Stomach (tissue), 4 donors: Measurements from ENCODE around the gene NDUFS8.

Experiments used
- CTCF ChIP-seq, 7 experiments: fragments of 450-650 bp in 4 of 7; fragments of 200-600 bp in 3 of 7; sonication (generic) in 3 of 7; IDR thresholded peaks; one replicate each; pipeline ENCODE4 v1.5.1; 2016 to 2019; ENCODE audit warnings: antibody characterized with exemption in 7 of 7, control low read depth in 2 of 7, mild to moderate bottlenecking in 1 of 7
- POLR2A ChIP-seq, 4 donors: fragments of 450-650 bp; IDR thresholded peaks; one replicate each; pipeline ENCODE4 v1.6.1; 2016; ENCODE audit warnings: antibody characterized with exemption in 4 of 4, control low read depth in 2 of 4, mild to moderate bottlenecking in 1 of 4, moderate library complexity in 1 of 4

GRCh38 chr11:68022531-68022930 lies 8.0 kb upstream of the NDUFS8 start:
- TF ChIP-seq CTCF (IDR thresholded peaks at IDR 0.05) = no peak
- no peak for TF ChIP-seq POLR2A (IDR thresholded peaks at IDR 0.05)
